HG03460 (cell line): ENCODE results near the gene PLXNC1.

Source experiments
- ATAC-seq: cut with Tn5 transposase; IDR thresholded peaks from one replicate; pipeline ENCODE4 v1.9.1; 2021; ENCODE audit not compliant: unreplicated experiment

The PLXNC1 gene

DNA sequence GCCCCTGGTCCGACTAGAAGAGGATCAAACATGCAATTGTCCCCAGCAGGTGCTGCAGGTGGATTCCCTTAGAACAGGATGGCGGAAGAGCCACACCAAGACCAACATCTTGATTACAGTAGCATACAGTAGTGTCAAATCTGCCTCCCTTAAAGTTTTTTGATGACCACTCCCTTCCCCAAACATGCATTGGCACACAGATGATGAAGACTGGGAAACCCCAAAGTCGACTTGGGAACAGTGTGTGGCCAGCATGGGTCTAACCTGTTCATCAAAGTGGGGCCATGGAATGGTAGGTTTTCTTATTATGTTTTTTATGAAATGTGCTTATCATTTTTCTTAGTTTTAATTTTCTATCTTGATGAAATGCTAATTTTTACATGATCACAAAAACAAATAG lies 8.8 kb downstream of the PLXNC1 start:
- ATAC-seq = no peak

DNA sequence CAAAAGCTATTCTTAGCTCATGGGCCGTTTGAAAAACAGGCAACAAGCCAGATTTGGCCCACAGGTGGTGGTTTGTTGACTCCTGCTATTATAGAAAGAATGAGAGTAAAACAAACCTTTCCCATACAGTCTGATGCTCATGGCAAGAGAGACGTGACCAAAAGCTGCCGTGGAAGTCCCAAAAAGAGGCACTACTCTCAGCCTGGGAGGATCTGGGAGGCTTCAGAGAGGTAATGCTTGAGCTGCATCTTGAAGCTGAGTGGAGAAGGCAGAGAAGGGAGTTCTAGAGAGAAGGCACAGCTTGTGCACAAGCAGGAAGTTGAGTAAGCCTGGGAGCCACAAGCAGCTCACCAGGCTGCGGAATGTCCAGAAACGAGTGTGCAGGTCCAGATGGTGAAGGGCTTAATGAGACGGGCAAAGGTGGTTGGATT lies 9.6 kb downstream of the PLXNC1 start:
- peak; percentile 87 for ATAC-seq

GRCh38 chr12:94158666-94159065 lies 10.3 kb downstream of the PLXNC1 start:
- no peak for ATAC-seq

- ATAC-seq = no peak
Observed at GRCh38 chr12:94162108-94162507, 13.7 kb downstream of the PLXNC1 start.

DNA sequence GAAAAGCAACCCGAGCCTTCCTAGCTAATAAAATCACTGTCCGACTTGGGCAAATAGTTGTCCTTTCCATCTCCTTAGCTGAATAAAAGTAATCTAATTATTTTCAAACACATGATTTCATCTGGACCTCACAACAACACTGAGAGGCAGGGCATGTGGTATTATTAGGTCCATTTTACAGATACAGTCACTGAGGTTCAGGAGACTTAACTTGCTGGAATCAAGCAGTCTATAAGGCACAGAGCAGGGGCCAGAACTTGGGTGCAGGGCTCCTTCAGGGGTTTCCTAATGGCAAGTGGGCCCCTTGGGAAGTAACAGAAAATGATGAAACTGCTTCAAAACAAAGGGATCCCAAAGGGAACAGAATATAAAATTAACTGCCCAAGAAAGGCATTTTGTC lies 15.5 kb downstream of the PLXNC1 start:
- no peak for ATAC-seq

GRCh38 chr12:94165138-94165537 lies 16.8 kb downstream of the PLXNC1 start:
- no peak for ATAC-seq

GRCh38 chr12:94165670-94166364 lies 17.4 kb downstream of the PLXNC1 start:
- no peak for ATAC-seq

DNA sequence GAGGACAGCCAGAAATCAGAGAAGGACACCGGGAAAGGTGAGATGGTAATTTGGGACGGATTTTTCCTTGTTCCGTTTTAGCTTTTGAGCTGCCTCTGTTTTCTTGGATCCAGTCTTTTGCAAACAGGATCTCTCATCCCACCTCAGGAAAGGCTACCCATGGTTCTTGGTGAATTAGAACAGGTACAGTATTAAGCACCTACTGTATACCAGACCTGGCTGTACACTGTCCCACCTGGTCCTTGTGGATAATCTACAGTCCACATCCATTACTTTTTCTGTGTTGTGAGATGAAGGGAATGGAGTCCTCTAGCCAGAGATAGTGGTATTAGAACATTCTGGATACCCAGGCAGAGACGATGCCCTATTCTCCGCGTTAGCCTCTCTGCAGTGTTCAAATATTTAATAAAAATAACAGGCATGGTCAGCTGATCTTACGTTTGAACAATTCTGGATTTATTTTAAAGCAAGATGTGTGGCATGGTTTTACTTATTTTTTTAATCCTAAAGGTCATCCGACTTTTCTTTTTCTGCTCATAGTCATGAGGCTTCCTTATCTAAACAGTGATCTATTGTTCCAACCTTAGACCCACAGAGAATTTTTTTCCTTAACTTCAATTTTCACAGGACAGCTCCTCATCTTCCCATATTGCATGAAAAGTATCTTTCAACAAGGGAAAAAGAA lies 18.8 kb downstream of the PLXNC1 start:
- ATAC-seq = no peak

DNA sequence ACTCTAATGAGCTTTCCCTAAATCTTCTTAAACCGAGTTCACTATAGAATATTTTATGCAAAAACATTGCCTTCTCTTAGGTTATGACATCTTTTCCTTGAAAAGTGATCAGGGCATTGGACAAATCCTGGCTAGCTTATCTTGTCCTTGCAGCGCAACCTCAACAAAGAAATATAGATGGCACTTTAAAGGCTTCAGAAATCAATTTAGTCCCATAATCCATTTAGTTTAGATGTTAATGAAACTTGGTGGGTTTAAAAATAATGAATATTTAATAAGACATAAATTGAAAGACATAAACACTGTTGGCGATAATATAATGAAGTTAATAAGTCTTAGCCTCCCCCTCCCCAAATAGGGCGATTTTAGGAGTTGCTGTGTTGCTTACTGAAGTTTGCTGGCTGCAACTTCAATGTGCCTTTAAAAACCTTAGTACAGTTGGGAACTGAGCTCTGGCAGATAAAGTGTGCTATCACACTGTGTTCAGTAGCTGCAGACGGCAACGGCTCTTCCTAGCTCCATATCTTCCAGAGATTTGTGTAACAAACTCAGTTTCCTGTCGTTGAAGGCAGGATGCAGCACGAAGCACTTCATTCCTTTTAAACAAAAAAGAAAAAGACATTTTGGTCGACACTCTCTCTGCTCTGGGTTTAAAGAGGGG lies 19.5 kb downstream of the PLXNC1 start:
- no peak for ATAC-seq

DNA sequence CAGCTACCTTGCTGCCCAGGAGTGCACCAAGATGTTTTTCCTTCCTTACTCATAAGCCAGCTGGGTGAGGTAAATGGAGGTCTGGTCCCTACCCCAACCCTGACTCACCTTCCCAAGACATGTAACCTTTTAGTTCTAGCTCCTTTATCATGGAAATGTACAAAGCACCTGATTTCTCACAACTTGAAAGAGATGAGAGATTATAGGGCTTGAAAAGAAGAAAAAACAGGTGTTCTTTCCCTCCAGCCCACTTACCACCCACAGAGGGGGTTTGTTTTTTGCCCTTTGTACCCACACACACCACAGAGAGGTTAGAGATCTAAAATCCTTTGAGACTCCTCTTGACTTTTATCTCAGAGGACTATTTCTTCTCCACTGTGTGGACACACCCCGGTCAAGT lies 21.1 kb downstream of the PLXNC1 start:
- ATAC-seq = no peak

DNA sequence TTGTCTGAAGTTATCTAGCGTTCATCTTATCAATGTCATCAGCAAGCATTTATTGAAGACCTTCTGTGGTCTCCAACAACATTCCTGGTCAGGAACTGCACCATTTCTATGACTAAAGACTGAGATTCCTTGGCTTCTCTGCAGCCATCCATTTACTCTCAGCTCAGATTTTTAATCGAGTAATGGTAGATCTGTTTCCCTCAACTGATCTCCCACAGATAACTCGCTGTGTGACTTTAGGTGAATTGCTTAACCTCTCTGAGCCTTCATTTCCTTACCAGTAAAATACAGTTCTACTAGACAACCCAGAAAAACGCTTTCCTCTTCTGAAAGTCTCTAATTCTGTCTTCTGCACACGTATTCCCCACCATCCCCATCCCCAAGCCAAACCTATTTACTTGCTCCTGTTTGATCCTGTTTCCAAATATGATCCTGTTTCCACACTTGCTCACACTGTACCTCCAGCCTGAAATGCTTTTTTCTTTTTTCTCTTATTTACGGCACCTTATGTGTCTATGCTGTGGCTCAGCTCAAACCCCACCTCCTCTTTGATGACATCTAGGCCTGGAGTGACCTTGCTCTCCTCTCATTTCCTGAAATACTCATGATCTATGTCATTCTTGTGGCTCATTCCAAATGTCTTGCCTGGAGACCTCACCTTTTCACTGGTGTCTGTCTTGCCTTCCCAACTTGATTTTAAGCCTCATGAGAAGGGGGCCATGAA lies 21.8 kb downstream of the PLXNC1 start:
- ATAC-seq = no peak

- no peak for ATAC-seq
Observed at GRCh38 chr12:94170690-94171594, 22.6 kb downstream of the PLXNC1 start.

DNA sequence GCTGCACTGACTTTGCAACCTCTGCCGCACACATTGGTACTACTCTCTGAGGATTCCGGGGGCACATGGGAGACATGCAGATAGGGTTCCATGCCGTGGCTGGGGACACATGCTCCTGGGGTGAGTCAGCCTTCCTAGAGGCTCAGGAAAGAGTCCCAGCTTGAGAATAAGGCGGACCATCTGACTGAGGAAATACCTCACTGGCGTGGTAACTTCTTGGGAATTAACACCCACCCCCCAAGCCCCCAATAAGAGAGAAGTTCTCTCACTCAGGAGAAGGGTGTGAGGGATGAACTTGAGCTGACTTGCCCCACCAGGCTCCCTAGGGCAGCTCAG lies 23.2 kb downstream of the PLXNC1 start:
- no peak for ATAC-seq

DNA sequence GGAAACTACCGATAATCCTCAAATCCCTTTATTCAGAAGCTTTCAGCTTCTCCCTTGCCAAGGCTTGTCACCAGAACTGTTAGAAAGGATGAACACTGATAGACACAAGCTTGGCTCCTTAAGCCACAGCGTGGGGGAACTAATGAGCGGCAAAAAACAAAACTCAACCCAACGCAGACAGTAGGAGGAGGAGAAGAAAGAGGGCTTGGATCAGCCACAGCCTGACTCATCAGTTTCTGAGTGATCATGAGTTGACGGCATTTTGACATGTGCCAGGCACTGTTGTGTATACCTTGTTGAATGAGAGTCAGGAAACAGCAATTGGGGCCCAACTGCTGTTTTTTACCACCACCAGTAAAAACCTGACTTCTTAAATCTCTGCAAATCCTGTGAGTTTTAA lies 23.7 kb downstream of the PLXNC1 start:
- ATAC-seq = no peak

DNA sequence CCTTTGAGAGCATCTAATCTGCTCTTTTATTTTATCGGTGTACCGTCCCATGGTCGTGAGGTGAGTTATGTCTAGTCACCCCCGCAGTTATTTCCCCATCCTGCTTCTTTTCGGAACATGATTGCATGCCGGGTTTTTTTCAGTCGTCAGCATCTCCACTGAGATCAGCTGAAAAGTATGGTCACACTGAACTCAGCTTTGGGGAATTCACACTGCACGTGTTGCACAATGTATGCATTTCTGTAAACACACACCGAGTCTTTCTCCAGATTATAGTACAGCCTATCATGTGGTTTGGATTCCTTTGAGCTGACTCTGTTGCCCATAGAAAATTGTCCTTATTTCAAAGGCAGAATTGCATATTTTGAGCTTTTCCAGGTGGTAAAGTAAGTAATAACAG lies 24.6 kb downstream of the PLXNC1 start:
- no peak for ATAC-seq

- ATAC-seq = no peak
Observed at GRCh38 chr12:94173660-94174265, 25.4 kb downstream of the PLXNC1 start.

DNA sequence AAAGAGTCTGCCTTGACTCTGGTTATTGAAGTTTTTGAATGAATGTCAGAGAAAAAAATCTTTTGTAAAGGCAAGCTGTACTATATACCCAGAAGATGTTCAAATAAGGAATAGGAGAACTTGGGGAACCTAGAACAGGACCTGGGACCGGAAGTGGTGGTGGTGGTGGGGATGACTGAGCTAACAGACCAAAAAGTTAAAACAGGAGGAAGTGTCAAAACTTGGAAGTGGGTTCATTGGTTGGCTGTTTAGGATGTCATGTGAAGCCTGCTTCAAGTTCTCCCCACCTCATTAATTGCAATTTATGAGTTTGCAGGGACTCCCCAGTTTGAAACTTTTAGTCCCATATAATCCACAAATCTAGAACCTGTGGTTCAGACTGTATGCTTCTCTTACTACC lies 26.2 kb downstream of the PLXNC1 start:
- ATAC-seq = peak; percentile 44

GRCh38 chr12:94175763-94176668 lies 27.6 kb downstream of the PLXNC1 start:
- no peak for ATAC-seq

- ATAC-seq = no peak
Observed at GRCh38 chr12:94178054-94178453, 29.7 kb downstream of the PLXNC1 start.
